ENCODE results near the gene AP2A2. TPM values are rescaled to one million over a fixed set of nuclear protein-coding genes. Genes with fewer than 3 reads are reported as not detected.

The AP2A2 gene
- total RNA-seq, 6 experiments from 2014 or later, result 65.4 to 73.4 (median 70.9) TPM

DNA sequence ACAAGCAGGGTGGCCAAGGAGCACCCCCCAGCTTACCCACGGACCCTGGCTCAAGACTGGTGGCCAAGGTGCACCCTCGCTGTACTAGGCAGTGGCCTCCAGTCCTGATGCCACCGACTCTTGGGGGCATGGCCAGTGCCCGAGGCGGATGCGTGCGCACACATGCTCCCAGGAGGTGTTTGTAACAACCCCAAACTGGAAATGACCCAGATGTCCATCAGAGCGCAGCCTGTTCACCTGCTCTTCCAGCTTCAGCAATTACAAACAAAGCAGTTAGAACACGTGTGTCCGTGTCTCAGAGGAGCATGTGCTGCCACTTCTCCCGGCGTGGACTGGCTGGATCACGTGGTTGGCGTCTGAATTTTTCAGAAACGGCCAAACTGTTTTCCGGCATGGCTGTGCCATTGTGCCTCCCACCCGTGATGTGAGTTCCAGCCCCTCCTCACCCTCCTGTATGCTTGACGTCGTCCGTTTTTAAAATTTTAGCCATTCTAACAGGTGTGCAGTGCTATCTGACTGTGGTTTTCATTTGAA lies 118.0 kb downstream of the AP2A2 start:
- Mint-ChIP-seq H3K4me3 (no peak overlapping the region), H3K4me1 (ENCODE audit: low read depth) (no peaks in the 10 kb centered on the region), H3K9me3 (no peaks in the 10 kb centered on the region; the same call in 1 of the 2 replicates), H3K36me3 (ENCODE audit: low read depth) (no peaks in the 10 kb centered on the region), H3K27me3 (ENCODE audit: insufficient read depth) (peaks cover 20% of the 10 kb centered on the region), H3K27ac (no peak overlapping the region)
- TF ChIP-seq, protein P1, sequence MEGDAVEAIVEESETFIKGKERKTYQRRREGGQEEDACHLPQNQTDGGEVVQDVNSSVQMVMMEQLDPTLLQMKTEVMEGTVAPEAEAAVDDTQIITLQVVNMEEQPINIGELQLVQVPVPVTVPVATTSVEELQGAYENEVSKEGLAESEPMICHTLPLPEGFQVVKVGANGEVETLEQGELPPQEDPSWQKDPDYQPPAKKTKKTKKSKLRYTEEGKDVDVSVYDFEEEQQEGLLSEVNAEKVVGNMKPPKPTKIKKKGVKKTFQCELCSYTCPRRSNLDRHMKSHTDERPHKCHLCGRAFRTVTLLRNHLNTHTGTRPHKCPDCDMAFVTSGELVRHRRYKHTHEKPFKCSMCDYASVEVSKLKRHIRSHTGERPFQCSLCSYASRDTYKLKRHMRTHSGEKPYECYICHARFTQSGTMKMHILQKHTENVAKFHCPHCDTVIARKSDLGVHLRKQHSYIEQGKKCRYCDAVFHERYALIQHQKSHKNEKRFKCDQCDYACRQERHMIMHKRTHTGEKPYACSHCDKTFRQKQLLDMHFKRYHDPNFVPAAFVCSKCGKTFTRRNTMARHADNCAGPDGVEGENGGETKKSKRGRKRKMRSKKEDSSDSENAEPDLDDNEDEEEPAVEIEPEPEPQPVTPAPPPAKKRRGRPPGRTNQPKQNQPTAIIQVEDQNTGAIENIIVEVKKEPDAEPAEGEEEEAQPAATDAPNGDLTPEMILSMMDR (IDR thresholded peaks at IDR 0.05), result no peak
- no peak for DNase-seq

DNA sequence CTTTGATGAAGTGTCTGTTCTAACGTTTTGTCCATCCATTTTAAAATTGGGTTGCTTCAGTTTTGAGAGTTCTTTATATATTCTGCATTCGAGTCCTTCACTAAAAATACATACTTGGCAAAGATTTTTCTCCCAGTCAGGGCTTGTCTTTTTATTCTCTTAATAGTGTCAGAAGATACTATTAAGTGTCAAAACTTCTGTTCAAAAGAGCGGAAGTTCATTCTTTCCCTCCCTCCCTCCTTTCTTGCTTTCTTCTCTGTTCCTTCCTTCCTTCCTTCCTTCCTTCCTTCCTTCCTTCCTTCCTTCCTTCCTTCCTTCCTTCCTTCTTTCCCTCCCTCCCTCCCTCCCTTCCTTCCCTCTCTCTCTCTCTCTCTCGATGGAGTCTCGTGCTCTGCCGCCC lies 118.5 kb downstream of the AP2A2 start:
- H3K36me3 Mint-ChIP-seq (ENCODE audit: low read depth), result no peaks in the 10 kb centered on the region
- TF ChIP-seq, protein P1 (IDR thresholded peaks at IDR 0.05), result no peak
- no peak overlapping the region for H3K4me3 Mint-ChIP-seq
- H3K9me3 Mint-ChIP-seq, result no peaks in the 10 kb centered on the region; the same call in 1 of the 2 replicates
- no peaks in the 10 kb centered on the region for H3K4me1 Mint-ChIP-seq (ENCODE audit: low read depth)
- DNase-seq, result no peak
- peaks cover 21% of the 10 kb centered on the region for H3K27me3 Mint-ChIP-seq (ENCODE audit: insufficient read depth)
- H3K27ac Mint-ChIP-seq, result no peak overlapping the region

DNA sequence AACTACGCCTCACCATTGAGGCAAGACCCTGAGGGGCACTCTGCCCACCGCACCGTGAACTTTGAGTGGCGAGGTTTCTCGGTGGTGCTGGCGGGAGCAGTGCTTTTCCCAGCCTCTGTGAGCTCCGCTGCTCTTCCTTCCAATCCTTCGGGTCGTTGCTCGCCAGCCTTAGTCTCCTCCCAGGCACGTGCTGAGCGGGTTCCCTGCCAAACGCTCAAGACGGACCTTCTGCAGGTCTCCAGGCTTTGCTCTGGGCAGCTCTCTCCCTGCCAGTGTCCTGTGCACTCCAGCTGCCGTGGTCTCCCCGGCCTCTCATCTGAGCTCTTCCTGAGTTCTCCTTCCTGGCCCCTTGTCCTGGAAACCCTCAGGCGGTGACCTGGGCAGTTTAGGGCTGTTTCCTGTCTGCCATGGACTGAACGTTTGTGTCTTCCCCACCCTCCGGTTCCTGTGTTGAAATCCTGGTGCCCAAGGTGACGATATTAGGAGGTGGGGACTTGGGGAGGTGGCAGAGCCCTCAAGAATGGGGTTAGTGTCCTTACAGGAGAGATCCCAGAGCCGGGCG lies 122.0 kb downstream of the AP2A2 start:
- Mint-ChIP-seq H3K9me3 (no peaks in the 10 kb centered on the region; the same call in 1 of the 2 replicates), H3K4me3 (no peak overlapping the region), H3K27me3 (ENCODE audit: insufficient read depth) (peaks cover 22% of the 10 kb centered on the region), H3K36me3 (ENCODE audit: low read depth) (no peaks in the 10 kb centered on the region), H3K27ac (no peak overlapping the region), H3K4me1 (ENCODE audit: low read depth) (no peaks in the 10 kb centered on the region)
- no peak for DNase-seq
- TF ChIP-seq, protein P1 (IDR thresholded peaks at IDR 0.05), result no peak

DNA sequence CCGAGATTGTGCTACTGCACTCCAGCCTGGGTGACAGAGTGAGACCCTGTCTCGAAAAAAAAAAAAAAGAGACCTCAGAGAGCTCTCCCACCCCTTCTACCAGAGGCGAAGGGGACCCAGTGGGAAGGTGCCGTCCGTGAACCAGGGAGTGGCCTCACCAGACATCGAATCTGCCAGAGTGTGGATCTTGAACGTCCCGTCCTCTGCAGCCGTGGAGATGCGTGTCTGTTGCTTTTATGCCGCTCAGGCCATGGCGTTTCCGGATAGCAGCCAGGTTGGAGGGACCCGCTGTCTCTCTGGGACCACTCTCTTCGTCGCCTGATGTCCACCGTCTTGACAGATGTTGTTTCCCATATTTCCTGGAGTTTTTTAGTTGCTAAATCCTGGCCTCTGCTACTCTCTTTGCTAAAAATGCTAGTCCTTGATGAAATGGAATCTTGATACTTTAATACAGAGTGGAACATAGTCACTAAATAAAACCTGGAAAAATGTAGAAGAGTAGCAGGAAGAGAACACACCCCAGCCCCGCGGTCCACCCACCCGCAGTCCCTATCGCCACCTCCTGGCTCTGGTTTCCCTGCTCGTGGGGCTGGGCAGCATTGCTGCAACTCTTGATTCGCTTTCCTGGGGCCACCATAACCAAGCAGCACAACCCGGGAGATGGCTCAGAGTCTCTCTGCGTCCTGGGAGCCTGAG lies 122.9 kb downstream of the AP2A2 start:
- TF ChIP-seq, protein P1 (IDR thresholded peaks at IDR 0.05), result no peak
- Mint-ChIP-seq H3K27me3 (ENCODE audit: insufficient read depth) (peaks cover 22% of the 10 kb centered on the region), H3K9me3 (no peaks in the 10 kb centered on the region; the same call in 1 of the 2 replicates), H3K4me3 (no peak overlapping the region), H3K36me3 (ENCODE audit: low read depth) (no peaks in the 10 kb centered on the region), H3K27ac (no peak overlapping the region), H3K4me1 (ENCODE audit: low read depth) (no peaks in the 10 kb centered on the region)
- DNase-seq, result no peak

DNA sequence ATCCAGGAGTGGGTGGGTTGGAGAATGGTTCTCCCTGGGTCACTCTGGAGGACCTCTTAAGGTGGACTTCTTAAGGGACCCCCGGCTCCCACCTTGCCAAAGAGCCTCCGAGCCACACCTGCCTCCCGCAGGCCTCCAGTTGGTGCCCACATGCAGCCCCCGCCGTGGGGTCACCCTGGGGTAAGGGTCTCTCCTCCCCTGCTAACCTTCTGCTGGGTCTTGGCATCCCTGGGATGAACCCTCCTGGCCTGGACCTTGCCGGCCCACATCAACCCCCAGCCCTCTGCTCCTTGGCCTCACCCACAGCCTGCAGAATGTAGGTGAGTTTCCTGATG lies 123.4 kb downstream of the AP2A2 start:
- Mint-ChIP-seq H3K27ac (no peak overlapping the region), H3K36me3 (ENCODE audit: low read depth) (no peaks in the 10 kb centered on the region), H3K4me3 (no peak overlapping the region), H3K27me3 (ENCODE audit: insufficient read depth) (peaks cover 19% of the 10 kb centered on the region), H3K9me3 (no peaks in the 10 kb centered on the region; the same call in 1 of the 2 replicates), H3K4me1 (ENCODE audit: low read depth) (no peaks in the 10 kb centered on the region)
- no peak for DNase-seq
- TF ChIP-seq, protein P1 (IDR thresholded peaks at IDR 0.05), result no peak

All from HFFc6 (cell line).